NCI-H748 (cell line): Measurements from ENCODE around the gene SYCE3.
"Not testable (repeated sequence)": the region's sequence is repeated elsewhere in the genome, so short reads cannot be mapped to it uniquely, and the experiment has no call there.

Experiments
- DNase-seq: peaks from one replicate; lab custom pipeline; 2025; ENCODE audit not compliant: unreplicated experiment; lab: John Stamatoyannopoulos, UW

Gene SYCE3, protein sequence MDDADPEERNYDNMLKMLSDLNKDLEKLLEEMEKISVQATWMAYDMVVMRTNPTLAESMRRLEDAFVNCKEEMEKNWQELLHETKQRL

DNA sequence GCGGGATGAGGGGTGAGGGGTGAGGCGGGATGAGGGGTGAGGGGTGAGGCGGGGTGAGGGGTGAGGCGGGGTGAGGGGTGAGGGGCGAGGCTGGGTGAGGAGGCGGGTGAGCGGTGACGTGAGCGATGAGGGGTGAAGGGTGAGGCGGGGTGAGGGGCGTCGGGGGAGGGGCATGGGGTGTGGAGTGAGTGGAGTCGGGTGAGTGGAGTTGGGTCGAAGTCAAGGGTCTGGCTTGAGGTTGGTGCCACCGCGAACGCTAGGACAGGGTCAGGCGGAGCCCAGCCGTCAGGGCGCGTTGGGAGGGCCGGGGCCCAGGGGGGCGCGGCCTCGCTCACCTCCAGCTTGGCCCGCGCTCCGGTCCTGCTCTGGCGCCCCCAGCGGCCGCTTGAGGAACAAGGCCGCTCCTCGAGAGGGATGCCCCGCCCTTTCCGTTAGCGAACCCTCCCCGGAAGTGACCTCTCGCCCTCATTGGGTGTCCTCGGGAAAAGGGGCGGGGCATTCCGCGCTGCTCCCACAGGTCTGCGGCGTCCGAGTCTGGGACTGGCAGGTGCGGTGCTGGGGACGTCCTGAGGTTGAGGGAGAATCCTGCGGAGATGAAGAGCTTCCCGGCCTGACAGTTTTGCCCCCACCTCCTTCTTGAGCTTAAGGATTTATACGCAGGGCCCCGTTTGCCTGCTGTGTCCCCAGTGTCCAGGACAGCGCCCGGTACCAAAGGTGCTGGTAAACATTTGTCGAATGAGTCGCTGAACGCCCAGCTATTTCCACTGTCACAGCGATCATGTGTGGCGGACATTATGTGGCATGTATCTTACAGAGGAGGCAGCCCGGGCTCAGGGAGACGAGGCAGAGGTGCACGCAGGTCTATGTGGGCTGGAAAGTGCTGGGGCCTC lies at the start of gene SYCE3:
SYCE3 (minus strand) TSS at position 397 of the 890 bp plus-strand sequence. CDS start 6,514 bp downstream, outside the sequence.
- peak; percentile 97 for DNase-seq

- DNase-seq = no peak
Observed at GRCh38 chr22:50612168-50612527, 49.4 kb upstream of the SYCE3 start.

DNA sequence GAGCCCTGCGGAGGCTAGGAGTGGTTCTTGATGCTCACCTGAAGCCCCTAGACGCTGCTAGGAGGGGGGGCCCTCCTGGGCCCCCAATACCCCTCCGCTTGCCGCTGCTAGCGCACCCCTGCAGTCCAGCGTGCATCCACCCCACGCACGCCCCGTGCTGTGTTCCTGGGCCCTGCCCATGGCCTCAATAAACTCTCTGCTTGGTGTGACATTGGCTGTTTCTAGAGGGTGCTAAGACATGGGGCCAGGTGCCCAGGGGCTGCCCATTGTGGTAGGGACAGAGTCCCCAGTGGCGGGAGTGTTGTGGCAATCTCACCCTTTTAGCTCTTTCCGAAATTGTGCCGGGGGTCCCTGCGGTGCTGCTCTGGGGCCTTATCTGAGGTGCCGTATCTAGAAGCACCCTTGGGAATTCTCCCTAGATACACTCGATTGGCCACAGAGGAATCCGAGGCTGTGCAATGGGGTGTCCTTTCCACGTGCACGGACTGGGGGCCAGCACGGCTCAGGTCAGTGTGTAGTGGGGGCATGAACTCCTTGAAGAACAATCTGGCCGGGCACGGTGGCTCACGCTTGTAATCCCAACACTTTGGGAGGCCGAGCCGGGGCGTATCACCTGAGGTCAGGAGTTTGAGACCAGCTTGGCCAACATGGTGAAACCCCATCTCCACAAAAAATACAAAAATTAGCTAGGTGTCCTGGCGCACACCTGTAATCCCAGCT lies 48.8 kb upstream of the SYCE3 start:
- DNase-seq = no peak

DNA sequence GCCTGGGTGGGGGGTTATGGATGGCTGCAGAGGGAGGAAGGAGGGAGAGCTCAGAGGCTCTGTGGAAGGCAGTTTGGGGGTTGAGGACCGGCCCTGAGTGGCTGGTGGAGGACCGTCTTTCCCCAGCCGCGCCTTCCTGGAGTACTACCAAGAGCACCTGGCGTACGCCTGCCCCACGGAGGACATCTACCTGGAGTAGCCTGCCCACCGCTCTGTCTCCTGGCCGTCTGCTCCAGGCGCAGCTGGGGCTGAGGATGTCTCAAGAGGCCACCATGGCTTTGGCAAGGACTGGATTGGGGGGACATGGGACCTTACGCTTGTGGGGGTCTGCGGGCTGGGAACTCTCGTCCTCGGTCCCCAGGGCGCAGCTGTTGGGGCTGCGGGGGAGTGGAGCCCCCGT lies 47.9 kb upstream of the SYCE3 start:
- no peak for DNase-seq

DNA sequence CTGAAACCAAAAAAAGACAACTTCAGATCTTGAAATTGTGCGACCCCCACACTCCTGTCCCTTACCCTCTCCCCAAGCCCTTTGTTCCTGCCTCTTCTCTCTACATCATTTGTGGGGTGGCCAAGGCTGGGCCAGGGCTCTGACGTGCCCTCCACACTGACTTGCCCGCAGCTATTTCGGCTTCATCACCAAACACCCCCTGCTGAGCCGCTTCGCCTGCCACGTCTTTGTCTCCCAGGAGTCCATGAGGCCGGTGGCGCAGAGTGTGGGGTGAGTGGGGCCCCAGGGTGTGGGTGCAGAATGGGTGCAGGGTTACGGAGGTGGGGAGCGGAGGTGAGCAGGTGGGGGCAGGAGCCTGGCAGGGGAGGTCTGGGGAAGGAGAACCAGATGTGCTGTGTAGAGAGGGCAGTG lies 47.3 kb upstream of the SYCE3 start:
- no peak for DNase-seq

DNA sequence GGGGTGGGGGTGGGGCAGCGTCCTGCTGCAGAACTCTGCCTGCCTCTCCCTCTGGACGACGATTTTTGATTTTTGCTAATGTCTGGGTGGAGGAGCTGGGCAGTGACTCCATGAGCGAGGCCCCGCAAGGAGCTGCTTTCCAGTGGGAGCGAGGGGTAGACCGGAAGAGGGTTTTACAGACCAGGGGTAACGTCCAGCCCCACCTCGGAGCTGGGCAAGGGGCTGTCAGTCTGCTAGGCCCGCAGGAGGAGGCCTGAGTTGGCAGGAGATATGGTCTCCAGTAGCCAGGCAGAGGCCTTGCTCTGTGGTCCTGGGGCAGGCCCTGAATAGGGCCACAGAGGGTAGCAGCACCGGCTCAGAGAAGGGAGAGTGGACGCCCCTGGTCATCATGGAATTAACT lies 46.9 kb upstream of the SYCE3 start:
- no peak for DNase-seq

GRCh38 chr22:50608996-50609395 lies 46.3 kb upstream of the SYCE3 start:
- DNase-seq = no peak

DNA sequence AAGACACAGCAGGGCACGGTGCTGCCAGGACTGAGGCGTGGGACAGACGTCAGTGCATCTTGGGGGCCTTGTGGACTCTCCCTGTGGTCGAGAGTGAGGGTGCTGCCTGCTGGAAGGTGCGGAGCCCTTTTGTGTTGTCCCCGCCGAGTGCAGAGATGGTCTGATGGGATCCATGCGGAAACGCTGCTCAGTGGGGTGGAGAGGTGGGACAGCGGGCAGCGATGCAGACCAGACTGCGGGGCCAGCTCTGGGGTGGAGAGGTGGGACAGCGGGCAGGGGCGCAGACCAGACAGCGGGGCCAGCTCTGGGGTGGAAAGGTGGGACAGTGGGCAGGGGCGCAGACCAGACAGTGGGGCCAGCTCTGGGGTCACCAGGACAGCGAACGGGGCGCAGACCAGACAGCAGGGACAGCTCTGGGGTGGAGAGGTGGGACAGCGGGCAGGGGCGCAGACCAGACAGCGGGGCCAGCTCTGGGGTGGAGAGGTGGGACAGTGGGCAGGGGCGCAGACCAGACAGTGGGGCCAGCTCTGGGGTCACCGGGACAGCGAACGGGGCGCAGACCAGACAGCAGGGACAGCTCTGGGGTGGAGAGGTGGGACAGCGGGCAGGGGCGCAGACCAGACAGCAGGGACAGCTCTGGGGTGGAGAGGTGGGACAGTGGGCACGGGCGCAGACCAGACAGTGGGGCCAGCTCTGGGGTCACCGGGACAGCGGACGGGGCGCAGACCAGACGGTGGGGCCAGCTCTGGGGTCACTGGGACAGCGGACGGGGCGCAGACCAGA lies 45.5 kb upstream of the SYCE3 start:
- DNase-seq = not testable (repeated sequence)

- DNase-seq = no peak
Observed at GRCh38 chr22:50607659-50608020, 44.9 kb upstream of the SYCE3 start.

GRCh38 chr22:50606946-50607658 lies 44.4 kb upstream of the SYCE3 start:
- no peak for DNase-seq

GRCh38 chr22:50606165-50606945 lies 43.6 kb upstream of the SYCE3 start:
- no peak for DNase-seq

- no peak for DNase-seq
Observed at GRCh38 chr22:50605613-50606074, 42.9 kb upstream of the SYCE3 start.

DNA sequence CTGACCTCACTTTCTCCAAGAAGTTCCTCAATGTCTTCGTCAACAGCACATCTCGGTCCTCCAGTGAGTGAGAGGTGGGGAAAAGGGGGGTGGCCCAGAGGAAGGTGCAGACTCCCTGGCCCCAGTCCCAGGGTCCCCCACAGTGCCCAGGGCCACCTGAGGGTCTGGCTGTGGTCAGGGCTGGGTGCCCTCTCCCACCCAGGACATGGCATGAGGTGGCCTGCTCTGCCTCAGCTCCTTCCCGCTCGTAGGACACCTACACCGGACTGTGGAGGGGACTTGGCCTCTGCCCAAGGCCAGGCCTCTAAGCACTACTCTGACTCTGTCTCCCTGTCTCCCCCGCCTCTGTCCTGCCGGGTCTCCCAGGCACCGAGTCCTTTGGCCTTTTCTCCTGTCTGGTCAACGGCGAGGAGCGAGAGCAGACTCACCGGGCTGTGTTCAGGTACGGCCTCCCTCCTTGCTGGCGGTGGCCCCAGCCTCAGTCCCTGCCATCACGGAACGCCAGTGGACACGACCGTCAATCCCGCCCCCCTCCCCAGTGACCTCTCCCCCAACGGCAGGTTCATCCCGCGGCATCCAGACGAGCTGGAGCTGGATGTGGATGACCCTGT lies 42.4 kb upstream of the SYCE3 start:
- no peak for DNase-seq

- DNase-seq = no peak
Observed at GRCh38 chr22:50604256-50605001, 41.7 kb upstream of the SYCE3 start.

DNA sequence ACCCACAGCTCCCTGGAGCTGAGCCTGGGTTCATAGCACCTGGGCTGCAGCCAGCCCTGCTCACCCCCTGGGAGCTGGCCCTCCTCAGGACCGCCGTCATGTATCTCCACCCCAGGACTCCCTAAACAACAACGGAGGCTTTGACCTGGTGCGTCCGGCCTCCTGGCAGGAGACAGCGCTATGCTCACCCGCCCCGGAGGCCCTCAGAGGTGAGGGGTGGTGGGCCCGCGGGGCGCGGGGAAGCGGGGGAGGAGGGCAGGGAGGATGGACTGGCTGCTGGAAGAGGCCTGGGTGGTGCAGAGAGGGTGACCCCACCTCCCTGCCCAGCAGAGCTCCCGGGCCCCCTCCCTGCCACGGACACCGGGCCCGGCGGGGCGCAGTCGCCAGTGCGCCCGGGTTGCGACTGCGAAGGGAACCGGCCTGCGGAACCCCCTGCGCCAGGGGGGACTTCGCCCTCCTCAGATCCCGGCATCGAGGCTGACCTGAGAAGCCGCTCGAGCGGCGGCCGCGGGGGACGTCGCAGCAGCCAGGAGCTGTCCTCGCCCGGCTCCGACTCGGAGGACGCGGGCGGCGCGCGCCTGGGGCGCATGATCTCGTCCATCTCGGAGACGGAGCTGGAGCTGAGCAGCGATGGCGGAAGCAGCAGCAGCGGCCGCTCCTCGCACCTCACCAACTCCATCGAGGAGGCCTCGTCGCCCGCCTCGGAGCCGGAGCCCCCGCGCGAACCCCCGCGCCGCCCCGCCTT lies 41.0 kb upstream of the SYCE3 start:
- DNase-seq = no peak

- DNase-seq = no peak
Observed at GRCh38 chr22:50602338-50602700, 39.6 kb upstream of the SYCE3 start.

GRCh38 chr22:50601669-50602337 lies 39.1 kb upstream of the SYCE3 start:
- DNase-seq = no peak
